Osteocyte (in vitro differentiated cells): ENCODE measurements around the gene ICAM2. TPM values are rescaled to one million over a fixed set of nuclear protein-coding genes. Genes with fewer than 3 reads are reported as not detected.

Experiments used
- DNase-seq: peaks from one replicate; pipeline ENCODE4 v3.0.0; 2021; ENCODE audit warnings: mixed read lengths; ENCODE audit not compliant: unreplicated experiment; ENCODE audit errors: extremely low spot score
- H3K27ac Mint-ChIP-seq: one replicate; pipeline ENCODE4 v1.8.0; 2021; ENCODE audit warnings: mild to moderate bottlenecking, mixed read lengths; ENCODE audit not compliant: unreplicated experiment
- H3K27me3 Mint-ChIP-seq: one replicate; pipeline ENCODE4 v1.8.0; 2021; ENCODE audit warnings: mixed read lengths; ENCODE audit not compliant: unreplicated experiment
- H3K36me3 Mint-ChIP-seq: one replicate; pipeline ENCODE4 v1.8.0; 2021; ENCODE audit warnings: mixed read lengths; ENCODE audit not compliant: unreplicated experiment
- H3K4me1 Mint-ChIP-seq: one replicate; pipeline ENCODE4 v1.8.0; 2021; ENCODE audit warnings: mixed read lengths; ENCODE audit not compliant: unreplicated experiment
- H3K4me3 Mint-ChIP-seq: one replicate; pipeline ENCODE4 v1.8.0; 2021; ENCODE audit warnings: mild to moderate bottlenecking, moderate library complexity, mixed read lengths; ENCODE audit not compliant: unreplicated experiment
- H3K9me3 Mint-ChIP-seq: one replicate; pipeline ENCODE4 v1.8.0; 2021; ENCODE audit warnings: mixed read lengths; ENCODE audit not compliant: unreplicated experiment
- total RNA-seq: library from RNA; stranded (reverse); gene quantifications from 2 replicates; pipeline ENCODE4 v1.2.1, GENCODE V29; 2021
- TF ChIP-seq, protein P1 (sequence below): fragments of 200-600 bp; sonication (generic); IDR thresholded peaks from 2 replicates; pipeline ENCODE4 v1.5.0; 2021; ENCODE audit warnings: antibody characterized with exemption, mild to moderate bottlenecking, moderate library complexity

The ICAM2 gene
- total RNA-seq, 1 donor from 2014 or later: not detected

GRCh38 chr17:63973930-63974593 is 46.4 kb downstream of the ICAM2 start:
- peaks cover 8% of the 10 kb centered on the region for H3K4me1 Mint-ChIP-seq
- H3K36me3 Mint-ChIP-seq: no peaks in the 10 kb centered on the region
- no peak overlapping the region for H3K27ac Mint-ChIP-seq
- H3K4me3 Mint-ChIP-seq: no peak overlapping the region
- peaks cover 10% of the 10 kb centered on the region for H3K27me3 Mint-ChIP-seq
- H3K9me3 Mint-ChIP-seq: no peaks in the 10 kb centered on the region
- TF ChIP-seq, protein P1, sequence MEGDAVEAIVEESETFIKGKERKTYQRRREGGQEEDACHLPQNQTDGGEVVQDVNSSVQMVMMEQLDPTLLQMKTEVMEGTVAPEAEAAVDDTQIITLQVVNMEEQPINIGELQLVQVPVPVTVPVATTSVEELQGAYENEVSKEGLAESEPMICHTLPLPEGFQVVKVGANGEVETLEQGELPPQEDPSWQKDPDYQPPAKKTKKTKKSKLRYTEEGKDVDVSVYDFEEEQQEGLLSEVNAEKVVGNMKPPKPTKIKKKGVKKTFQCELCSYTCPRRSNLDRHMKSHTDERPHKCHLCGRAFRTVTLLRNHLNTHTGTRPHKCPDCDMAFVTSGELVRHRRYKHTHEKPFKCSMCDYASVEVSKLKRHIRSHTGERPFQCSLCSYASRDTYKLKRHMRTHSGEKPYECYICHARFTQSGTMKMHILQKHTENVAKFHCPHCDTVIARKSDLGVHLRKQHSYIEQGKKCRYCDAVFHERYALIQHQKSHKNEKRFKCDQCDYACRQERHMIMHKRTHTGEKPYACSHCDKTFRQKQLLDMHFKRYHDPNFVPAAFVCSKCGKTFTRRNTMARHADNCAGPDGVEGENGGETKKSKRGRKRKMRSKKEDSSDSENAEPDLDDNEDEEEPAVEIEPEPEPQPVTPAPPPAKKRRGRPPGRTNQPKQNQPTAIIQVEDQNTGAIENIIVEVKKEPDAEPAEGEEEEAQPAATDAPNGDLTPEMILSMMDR: no peak
- DNase-seq: no peak

GRCh38 chr17:63973247-63973646 is 47.2 kb downstream of the ICAM2 start:
- H3K9me3 Mint-ChIP-seq: no peaks in the 10 kb centered on the region
- TF ChIP-seq, protein P1: no peak
- peaks cover 15% of the 10 kb centered on the region for H3K27me3 Mint-ChIP-seq
- no peak for DNase-seq
- no peak overlapping the region for H3K27ac Mint-ChIP-seq
- H3K4me3 Mint-ChIP-seq: no peak overlapping the region
- peaks cover 8% of the 10 kb centered on the region for H3K4me1 Mint-ChIP-seq
- no peaks in the 10 kb centered on the region for H3K36me3 Mint-ChIP-seq

GRCh38 chr17:63972796-63973195 is 47.6 kb downstream of the ICAM2 start, which contains the start of gene SCN4A:
Gene SCN4A, minus strand, starts transcription at chr17:63972918. Its CDS starts 77 bp downstream, at chr17:63972841.
- Mint-ChIP-seq H3K4me3 (no peak within 1 kb of the TSS), H3K36me3 (no peaks in the 10 kb centered on the region), H3K27me3 (peaks cover 15% of the 10 kb centered on the region), H3K4me1 (peaks cover 8% of the 10 kb centered on the region), H3K27ac (no peak within 1 kb of the TSS), H3K9me3 (no peaks in the 10 kb centered on the region)
- DNase-seq: no peak
- TF ChIP-seq, protein P1: no peak

DNA sequence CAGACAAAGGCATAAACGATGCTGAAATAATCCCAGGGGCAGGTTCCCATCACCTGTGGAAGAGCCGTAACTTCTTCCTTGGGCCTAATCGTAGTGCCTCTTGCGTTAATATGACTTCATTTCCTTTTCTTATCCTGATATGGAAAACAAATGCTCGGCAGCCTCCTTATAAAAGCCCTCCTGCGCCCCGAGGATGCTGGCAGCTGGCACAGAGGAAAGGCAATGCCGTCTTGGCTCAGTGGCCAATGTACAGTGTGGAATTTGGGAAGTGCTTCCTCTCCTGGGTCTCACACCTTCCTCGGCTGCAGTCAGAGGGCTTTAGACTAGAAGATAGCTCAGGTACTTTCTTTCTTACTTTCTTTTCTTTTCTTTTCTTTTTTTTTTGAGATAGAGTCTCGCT is 51.2 kb downstream of the ICAM2 start:
- Mint-ChIP-seq H3K4me3 (no peak overlapping the region), H3K4me1 (peaks cover 1% of the 10 kb centered on the region), H3K27me3 (peaks cover 18% of the 10 kb centered on the region), H3K27ac (no peak overlapping the region), H3K9me3 (no peaks in the 10 kb centered on the region), H3K36me3 (no peaks in the 10 kb centered on the region)
- DNase-seq: no peak
- TF ChIP-seq, protein P1: no peak

- no peak for DNase-seq
- TF ChIP-seq, protein P1: no peak
Measured at GRCh38 chr17:63967953-63968352, 52.5 kb downstream of the ICAM2 start.

More at GRCh38 chr17:63967953-63968352, 52.5 kb downstream of the ICAM2 start:
- no peak overlapping the region for H3K4me3 Mint-ChIP-seq
- H3K4me1 Mint-ChIP-seq: no peaks in the 10 kb centered on the region
- H3K36me3 Mint-ChIP-seq: no peaks in the 10 kb centered on the region
- no peak overlapping the region for H3K27ac Mint-ChIP-seq
- H3K27me3 Mint-ChIP-seq: peaks cover 22% of the 10 kb centered on the region
- H3K9me3 Mint-ChIP-seq: no peaks in the 10 kb centered on the region
